Activated T-helper 1 cell treated with Interleukin-2 at 50 U/mL for 16 hours (primary cell): Measurements from ENCODE around the gene ZFAND2B.
A peak's percentile ranks its signal among the peaks of the same experiment; 100 is the strongest.
"Not testable (repeated sequence)": the region's sequence is repeated elsewhere in the genome, so short reads cannot be mapped to it uniquely, and the experiment has no call there.

Source experiments
- DNase-seq: peaks from one replicate; pipeline ENCODE4 v3.0.0-alpha.2; 2020; ENCODE audit warnings: low read depth

The ZFAND2B gene

DNA sequence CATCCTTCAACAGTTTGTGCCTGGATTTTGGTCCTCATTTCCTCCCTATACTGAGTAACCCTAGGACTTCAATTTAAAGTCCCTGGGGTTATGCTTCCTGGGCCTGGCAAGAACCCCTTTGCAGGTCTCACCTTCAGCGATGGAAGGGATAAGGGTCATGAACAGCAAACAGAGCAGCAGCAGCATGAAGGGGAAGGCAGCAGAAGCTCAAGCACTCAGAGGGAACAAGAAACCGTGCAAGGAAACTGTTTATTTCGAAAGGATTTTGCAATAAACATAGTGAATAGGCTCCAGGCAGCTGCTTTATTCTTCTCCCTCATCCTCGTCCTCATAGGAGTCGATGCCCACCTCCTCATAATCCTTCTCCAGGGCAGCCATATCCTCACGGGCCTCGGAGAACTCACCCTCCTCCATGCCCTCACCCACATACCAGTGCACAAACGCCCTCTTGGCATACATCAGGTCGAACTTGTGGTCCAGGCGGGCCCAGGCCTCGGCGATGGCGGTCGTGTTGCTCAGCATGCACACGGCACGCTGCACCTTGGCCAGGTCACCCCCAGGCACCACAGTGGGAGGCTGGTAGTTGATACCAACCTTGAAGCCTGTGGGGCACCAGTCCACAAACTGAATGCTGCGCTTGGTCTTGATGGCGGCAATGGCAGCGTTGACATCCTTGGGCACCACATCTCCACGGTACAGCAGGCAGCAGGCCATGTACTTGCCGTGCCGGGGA lies 43.6 kb downstream of the ZFAND2B start:
- DNase-seq: no peak

DNA sequence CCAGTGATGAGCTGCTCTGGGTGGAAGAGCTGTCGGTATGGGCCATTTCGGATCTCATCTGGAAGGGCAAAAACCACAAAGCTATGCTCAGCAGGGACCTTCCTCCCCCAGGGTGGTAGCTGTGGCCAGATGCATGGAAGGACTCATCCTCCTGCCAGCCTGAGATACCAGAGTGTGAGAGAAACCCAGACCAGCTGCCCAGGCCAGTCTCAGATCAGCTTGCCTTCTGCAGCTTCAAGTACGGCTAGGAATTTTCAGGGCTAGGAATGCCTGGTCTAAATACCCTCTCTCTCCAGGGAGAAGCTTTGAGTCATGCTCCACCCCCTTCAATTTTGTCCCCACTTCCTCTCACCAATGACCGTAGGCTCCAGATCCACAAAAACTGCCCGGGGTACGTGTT lies 45.1 kb downstream of the ZFAND2B start:
- DNase-seq: no peak

- no peak for DNase-seq
Measured at GRCh38 chr2:219252084-219252483, 45.5 kb downstream of the ZFAND2B start.

DNA sequence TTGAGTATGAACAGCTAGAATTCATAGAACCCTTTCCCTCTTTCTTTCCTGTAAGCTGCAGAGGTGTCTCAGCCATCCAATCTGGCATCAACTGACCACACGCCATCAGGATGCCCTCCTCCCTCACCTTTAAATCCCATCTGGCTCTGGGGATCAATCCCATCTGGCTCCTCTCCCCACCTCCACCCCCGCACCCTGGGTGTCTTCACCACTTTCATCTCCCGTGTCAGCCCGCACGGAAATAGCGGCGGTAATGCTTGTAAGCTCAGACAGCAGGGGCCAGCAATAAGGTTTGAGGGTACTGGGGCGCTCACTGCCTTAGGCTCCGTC lies 46.0 kb downstream of the ZFAND2B start:
- no peak for DNase-seq

DNA sequence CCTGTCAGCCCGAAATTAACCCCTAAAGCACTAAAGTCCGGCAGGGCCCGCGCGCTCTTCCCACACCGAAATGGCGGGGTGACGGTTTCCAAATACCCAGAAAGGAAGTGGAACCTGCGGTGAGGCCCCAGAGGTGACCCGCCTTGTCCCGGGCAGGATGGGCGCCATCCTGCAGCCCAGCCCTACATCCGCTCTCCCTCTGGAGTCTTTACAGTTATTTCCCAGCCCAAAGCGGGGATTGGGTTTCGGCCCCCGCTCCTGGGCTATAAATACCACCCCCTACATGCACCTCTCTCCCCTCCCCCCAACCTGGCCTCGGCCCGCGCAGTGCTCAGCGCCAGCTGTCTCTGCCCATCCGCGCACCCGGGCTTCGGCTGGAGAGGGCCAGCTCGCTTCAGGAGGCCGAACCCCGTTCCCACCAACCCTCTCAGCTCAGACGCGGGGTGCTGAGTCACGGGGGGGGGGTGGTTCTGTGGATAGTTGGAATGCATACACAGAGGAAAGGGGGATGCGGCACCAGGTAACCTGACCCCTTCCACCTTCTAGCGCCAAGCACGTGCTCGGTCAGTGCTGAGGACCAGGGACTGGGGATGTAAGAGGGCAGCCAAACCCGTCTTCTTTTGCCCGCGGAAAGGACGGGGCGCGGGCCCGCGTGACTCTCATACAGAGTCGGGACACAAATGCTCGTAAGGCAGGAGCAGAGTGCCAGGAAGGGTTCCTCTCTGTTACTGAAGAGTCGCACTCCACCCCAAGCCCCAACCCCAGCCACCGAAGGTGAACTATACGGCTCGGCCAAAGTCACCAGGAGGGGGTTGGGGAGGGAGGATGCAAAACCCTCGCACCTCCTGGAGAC lies 46.5 kb downstream of the ZFAND2B start, which contains the start of gene TUBA4B:
Gene TUBA4B, plus strand, starts transcription at position 344 of the 853 bp plus-strand sequence. Its CDS starts 165 bp downstream, at position 509.
- DNase-seq: no peak

DNA sequence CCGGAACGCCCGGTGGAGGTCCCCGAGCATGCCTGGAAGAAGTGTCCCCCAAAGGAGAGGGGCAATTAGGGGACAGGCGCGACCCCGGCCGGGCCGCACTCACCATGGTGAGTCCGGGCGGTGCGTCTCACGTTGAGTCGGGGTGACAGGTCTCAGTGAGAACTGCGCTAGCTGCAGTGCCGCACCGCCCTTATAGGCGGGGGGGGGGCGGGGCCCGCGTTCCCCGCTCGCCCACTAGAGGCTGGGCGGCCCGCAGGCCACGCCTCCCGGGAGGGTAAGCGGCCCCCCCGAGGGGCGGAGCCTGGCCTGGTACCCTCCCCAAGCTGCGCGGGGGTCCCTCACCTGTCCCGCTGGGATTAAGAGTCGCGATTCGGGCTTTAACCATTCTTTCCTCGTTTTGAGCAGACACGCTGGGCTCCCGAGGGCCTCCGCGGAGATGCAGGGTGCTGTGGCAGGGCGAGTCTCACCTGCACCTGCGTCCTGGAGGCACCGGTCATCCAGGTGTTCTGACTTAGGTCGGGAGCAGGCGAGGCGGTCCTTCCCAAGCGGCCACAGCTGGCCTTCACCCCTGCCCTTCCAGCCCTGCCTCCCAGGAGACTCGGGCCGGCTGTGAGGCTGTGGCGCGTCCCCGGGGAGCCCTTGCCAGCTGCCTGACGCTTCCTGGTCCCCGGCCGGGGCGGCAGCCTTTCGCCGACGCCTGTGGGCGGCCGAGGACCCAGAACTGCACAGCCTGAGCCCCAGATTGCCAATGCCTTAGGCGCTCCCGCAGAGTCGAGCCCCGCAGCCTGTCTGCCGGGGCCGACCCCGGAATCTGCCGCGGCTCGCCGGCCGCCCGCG lies 47.4 kb downstream of the ZFAND2B start, which contains the start of gene TUBA4A:
Gene TUBA4A, minus strand, starts transcription at position 166 of the 837 bp plus-strand sequence. Its CDS starts 60 bp downstream, at position 106.
- peak; percentile 88 for DNase-seq

DNA sequence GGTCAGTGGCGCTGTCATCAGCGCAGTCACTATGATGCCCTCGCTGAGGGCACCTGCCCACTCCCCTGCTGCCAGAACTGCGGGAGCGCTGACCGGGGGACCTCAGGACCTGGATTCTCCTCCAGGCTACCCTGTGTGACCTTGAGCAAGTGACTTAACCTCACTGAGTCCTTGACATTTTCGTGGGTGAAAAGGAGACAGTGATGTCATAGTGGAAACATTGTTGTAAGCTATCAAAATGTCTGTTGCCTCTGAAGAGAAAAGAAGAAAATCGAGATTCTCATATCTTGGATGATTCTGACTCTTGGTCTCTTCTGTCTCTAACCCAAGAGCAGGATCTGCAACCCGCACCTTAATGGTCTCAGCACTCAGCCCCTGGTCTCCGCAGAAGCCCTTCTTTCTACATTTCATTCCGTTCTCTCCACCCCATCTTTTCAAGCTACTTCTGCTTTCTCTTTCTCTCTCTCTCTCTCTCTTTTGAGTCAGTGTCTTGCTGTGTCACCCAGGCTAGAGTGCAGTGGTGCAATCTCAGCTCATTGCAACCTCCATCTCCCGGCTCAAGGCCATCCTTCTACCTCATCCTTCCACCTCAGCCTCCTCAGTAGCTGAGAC lies 48.1 kb downstream of the ZFAND2B start:
- DNase-seq: no peak

GRCh38 chr2:219258942-219259341 lies 52.4 kb downstream of the ZFAND2B start:
- DNase-seq: not testable (repeated sequence)
